HFFc6 (cell line): Measurements from ENCODE around the gene SMIM35. TPM values are rescaled to one million over a fixed set of nuclear protein-coding genes. Genes with fewer than 3 reads are reported as not detected.

Experiments used
- DNase-seq: peaks from one replicate; pipeline ENCODE4 v3.0.0-alpha.2; 2018
- H3K27ac Mint-ChIP-seq: 2 replicates; pipeline ENCODE4 v1.8.0; 2020; ENCODE audit warnings: mild to moderate bottlenecking, mixed read lengths
- H3K27me3 Mint-ChIP-seq: 2 replicates; pipeline ENCODE4 v1.8.0; 2021; ENCODE audit warnings: mild to moderate bottlenecking, moderate library complexity, mixed read lengths; ENCODE audit not compliant: insufficient read depth
- H3K36me3 Mint-ChIP-seq: 2 replicates; pipeline ENCODE4 v1.8.0; 2021; ENCODE audit warnings: low read depth, mixed read lengths
- H3K4me1 Mint-ChIP-seq: 2 replicates; pipeline ENCODE4 v1.8.0; 2020; ENCODE audit warnings: low read depth, mixed read lengths
- H3K4me3 Mint-ChIP-seq: 2 replicates; pipeline ENCODE4 v1.8.0; 2020; ENCODE audit warnings: mild to moderate bottlenecking, moderate library complexity, mixed read lengths
- H3K9me3 Mint-ChIP-seq: 2 replicates; pipeline ENCODE4 v1.8.0; 2020; ENCODE audit warnings: mild to moderate bottlenecking, mixed read lengths
- CTCF ChIP-seq: fragments of 200-600 bp; sonication (generic); IDR thresholded peaks from 2 replicates; pipeline ENCODE4 v1.5.0; 2021; ENCODE audit warnings: antibody characterized with exemption, mild to moderate bottlenecking
- long read RNA-seq: library from polyadenylated mRNA; unstranded; transcript quantifications from one replicate; pipeline ENCODE4 v2.0.0, GENCODE V29; 2019
- total RNA-seq, 6 experiments: library from RNA; stranded (reverse); fragmentation: NEBNext Ultra II Directional; extraction: Animal tissue kit (Norgen Biotek cat#: 25700); gene quantifications; 2 replicates in 1 of 6; 3 replicates in 5 of 6; pipeline ENCODE4 v1.2.3, GENCODE V29; 2021

SMIM35 gene
- not detected for total RNA-seq
- long read RNA-seq: 0 reads

DNA sequence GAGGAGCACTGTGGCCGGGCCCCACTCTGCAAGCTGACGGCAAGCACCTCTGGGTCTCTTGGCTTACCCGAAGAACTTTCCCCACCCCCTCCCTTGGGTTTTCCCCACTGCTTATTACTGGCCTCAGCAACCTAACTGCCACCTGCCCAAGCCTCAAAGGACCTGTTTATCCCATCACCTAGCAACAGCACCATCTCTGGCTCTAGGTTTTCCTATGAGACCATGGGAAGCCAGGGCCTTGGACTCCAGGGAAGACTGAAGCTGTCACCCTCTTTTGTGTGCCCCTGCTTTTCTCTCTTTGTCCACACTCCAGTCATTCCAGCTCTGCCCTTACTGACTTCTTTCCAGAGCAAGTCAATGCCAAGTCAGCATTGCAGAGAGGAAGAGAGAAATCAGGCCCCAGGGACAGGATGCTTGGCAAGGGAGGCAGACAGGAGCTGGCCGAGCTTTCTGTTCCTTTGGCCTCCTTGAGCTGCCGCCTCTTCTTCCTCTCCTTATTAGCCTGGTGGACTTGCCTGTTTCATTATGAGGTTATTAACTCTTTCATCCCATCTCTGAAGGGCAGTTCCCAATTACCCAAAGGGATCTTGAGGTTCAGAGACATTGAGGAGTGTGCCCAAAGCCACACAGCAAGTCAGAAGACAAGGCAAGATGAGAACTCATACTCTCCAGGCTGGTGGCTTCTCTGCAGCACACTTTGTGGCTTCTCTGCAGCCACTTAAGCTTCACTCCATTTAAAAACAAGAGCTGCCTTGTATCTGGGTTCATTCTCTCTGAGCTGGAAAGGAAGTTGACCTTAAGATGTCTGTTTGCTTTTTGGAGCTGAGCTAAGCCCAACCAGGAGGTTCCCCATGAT lies at the start of gene SMIM35:
SMIM35 (minus strand) TSS at position 51 of the 856 bp plus-strand sequence. CDS start 206 bp downstream, outside the sequence.
- no peak within 1 kb of the TSS for H3K27ac Mint-ChIP-seq
- H3K4me3 Mint-ChIP-seq: no peak within 1 kb of the TSS
- DNase-seq: no peak
- peaks cover 11% of the 10 kb centered on the region; the same call in 1 of the 2 replicates for H3K36me3 Mint-ChIP-seq
- peaks cover 36% of the 10 kb centered on the region for H3K27me3 Mint-ChIP-seq
- H3K9me3 Mint-ChIP-seq: peaks cover 31% of the 10 kb centered on the region
- TF ChIP-seq CTCF: no peak
- H3K4me1 Mint-ChIP-seq: no peaks in the 10 kb centered on the region

DNA sequence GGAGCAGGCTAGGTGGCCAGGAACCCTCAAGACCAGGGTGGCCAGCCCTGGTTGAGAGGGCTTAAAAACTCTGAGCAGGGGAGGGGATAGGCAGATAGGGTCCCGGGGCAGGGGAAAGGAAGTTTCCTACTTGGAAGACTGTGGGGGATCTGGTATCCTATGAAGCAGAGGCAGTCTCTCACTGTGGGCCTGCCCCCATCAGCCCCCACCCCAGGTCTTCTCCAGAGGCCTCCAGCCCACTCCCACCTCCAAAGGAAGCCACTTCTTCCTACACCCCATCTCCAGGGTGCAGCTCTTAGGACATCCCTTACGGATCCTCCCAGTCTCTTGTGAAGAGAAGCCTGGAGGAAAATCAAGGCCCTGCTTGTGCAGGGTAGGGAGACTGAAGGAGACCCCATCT lies 49.6 kb upstream of the SMIM35 start:
- DNase-seq: no peak
- H3K4me1 Mint-ChIP-seq: no peaks in the 10 kb centered on the region
- H3K27ac Mint-ChIP-seq: no peak overlapping the region
- peaks cover 40% of the 10 kb centered on the region for H3K27me3 Mint-ChIP-seq
- H3K36me3 Mint-ChIP-seq: no peaks in the 10 kb centered on the region
- H3K9me3 Mint-ChIP-seq: no peaks in the 10 kb centered on the region
- no peak overlapping the region for H3K4me3 Mint-ChIP-seq
- TF ChIP-seq CTCF: no peak

DNA sequence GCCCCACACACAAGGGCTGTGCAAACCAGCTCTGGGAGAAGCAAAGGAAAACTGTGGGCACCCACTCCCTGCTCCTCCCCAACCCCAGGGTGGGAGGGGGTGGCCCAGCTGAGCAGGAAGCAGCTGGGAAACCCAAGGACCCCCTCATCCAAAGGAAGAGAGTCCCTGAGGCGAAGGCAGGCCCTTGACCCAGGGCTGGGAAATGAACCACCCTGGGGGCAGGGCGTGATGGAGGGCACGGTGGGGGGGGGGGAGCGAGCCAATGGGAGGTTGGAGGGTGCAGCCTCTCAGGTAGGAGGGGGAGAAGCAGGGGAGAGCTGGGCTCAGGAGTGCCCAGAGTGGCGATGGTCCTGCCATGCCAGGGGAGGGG lies 49.0 kb upstream of the SMIM35 start:
- TF ChIP-seq CTCF: no peak
- peaks cover 38% of the 10 kb centered on the region for H3K27me3 Mint-ChIP-seq
- no peaks in the 10 kb centered on the region for H3K4me1 Mint-ChIP-seq
- DNase-seq: no peak
- H3K4me3 Mint-ChIP-seq: no peak overlapping the region
- no peaks in the 10 kb centered on the region for H3K36me3 Mint-ChIP-seq
- H3K9me3 Mint-ChIP-seq: no peaks in the 10 kb centered on the region
- H3K27ac Mint-ChIP-seq: no peak overlapping the region

DNA sequence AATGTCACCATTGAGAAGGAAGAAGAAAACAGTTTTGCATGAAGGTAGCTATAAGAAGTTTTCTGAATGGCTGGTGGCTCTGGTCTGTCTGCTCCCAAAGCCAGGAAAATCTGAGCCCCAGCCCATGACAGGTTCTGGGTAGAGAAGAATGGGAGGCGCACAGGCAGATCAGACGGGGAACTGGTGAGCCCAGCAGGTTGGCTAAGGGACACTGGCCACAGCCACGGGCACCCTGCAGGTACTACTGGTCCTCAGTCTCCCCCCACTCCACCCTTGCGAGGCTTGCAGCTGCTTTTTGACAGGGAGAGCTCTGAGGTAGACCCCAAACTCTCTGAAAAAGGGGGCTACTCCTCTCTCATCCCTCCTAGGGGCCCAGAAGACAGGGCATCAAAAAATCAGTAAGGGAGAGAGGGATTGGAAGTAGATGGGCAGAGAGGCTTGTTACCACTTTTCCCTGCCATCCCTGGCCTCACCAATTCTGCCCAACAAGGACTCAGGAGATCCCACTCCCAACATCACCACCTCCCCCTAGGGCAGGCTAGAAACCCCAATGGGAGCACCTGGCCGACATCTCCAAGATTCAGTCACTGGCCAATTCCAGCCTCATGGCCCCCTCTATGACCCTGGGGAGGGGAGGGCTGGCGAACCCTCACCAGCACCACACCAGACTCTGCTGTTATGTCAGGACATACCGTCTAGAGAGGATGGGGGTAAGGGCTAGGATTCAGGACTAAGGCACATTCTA lies 48.5 kb upstream of the SMIM35 start:
- peaks cover 35% of the 10 kb centered on the region for H3K27me3 Mint-ChIP-seq

DNA sequence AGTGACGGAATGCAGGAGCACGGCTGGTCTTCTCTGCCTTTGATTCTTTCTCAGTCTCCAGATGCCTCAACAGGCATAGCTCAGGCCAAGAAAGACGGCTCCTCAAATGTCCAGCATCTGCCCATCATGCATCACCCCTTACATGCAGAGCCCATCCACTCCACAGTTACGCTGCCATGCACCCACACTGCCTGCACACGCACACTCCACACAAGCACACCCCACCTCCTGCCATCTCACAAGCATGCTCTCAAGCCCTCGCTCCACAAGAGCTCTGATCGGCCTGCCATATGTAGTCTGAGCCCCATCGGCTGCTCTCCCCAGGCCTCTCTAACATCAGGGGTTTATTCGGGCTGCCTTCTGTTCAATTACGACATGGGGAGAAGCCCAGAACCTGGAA lies 47.1 kb upstream of the SMIM35 start:
- Mint-ChIP-seq H3K9me3 (no peaks in the 10 kb centered on the region), H3K4me1 (no peaks in the 10 kb centered on the region), H3K4me3 (no peak overlapping the region), H3K36me3 (no peaks in the 10 kb centered on the region), H3K27ac (no peak overlapping the region), H3K27me3 (peaks cover 42% of the 10 kb centered on the region)
- no peak for DNase-seq
- TF ChIP-seq CTCF: no peak

More for the DNA sequence above, 48.5 kb upstream of the SMIM35 start:
- H3K27ac Mint-ChIP-seq: no peak overlapping the region
- H3K4me3 Mint-ChIP-seq: no peak overlapping the region
- no peaks in the 10 kb centered on the region for H3K36me3 Mint-ChIP-seq
- no peak for DNase-seq
- no peaks in the 10 kb centered on the region for H3K4me1 Mint-ChIP-seq
- no peaks in the 10 kb centered on the region for H3K9me3 Mint-ChIP-seq
- no peak for TF ChIP-seq CTCF
